ENCODE data around the gene RPS3A. TPM values are rescaled to one million over a fixed set of nuclear protein-coding genes. Genes with fewer than 3 reads are reported as not detected.

The RPS3A gene
- total and polyA plus RNA-seq, 4 donors = 337 to 1,043 (median 588) TPM

GRCh38 chr4:151142758-151143157, 43.3 kb downstream of the RPS3A start:
- WGBS = 98% methylated on average over 1 of the region's 1 CpG
- Histone ChIP-seq H3K27ac (ENCODE audit: low read depth in 1 of 2, low read length in 2 of 2) (no peak overlapping the region), H3K36me3 (ENCODE audit: control insufficient read depth in 4 of 4, insufficient read depth in 3 of 4, low read depth in 1 of 4, low read length in 3 of 4) (peaks cover 2 to 26% (median 21%) of the 10 kb centered on the region in 4 donors)

More at GRCh38 chr4:151142758-151143157, 43.3 kb downstream of the RPS3A start:
- TF ChIP-seq EGR1 (IDR thresholded peaks at IDR 0.05; ENCODE audit: low read depth in 2 of 2) = no peak
- TF ChIP-seq HNF4A (conservative IDR thresholded peaks at IDR 0.05) = peak; percentile 25 to 49
- TF ChIP-seq REST (IDR thresholded peaks at IDR 0.05) = no peak
- TF ChIP-seq MAX (IDR thresholded peaks at IDR 0.05) = no peak
- no peak for TF ChIP-seq NR2F2 (IDR thresholded peaks at IDR 0.05)
- no peak for TF ChIP-seq GABPA (IDR thresholded peaks at IDR 0.05 in 1 of 2, conservative IDR thresholded peaks at IDR 0.05 in 1 of 2)
- no peak for TF ChIP-seq HNF4G (IDR thresholded peaks at IDR 0.05)
- TF ChIP-seq FOXA1 (IDR thresholded peaks at IDR 0.05) = no peak
- TF ChIP-seq CTCF (IDR thresholded peaks at IDR 0.05; ENCODE audit: low read depth, low read length, missing input control) = no peak
- no peak for TF ChIP-seq RAD21 (IDR thresholded peaks at IDR 0.05)
- no peak for TF ChIP-seq RXRA (IDR thresholded peaks at IDR 0.05)
- TF ChIP-seq ATF3 (IDR thresholded peaks at IDR 0.05) = no peak
- TF ChIP-seq JUND (IDR thresholded peaks at IDR 0.05) = no peak
- TF ChIP-seq ZBTB33 (IDR thresholded peaks at IDR 0.05) = no peak
- peak; percentile 6 for TF ChIP-seq SP1 (IDR thresholded peaks at IDR 0.05)
- TF ChIP-seq YY1 (IDR thresholded peaks at IDR 0.05) = no peak
- TF ChIP-seq FOXA2 (IDR thresholded peaks at IDR 0.05) = no peak
- Histone ChIP-seq H3K4me3 (ENCODE audit: low read depth in 1 of 3, low read length in 3 of 3) (no peak overlapping the region), H3K4me1 (ENCODE audit: control insufficient read depth in 4 of 4, insufficient read depth in 4 of 4, low read length in 3 of 4) (peaks cover 0 to 4% (median 0%) of the 10 kb centered on the region in 4 donors), H3K27me3 (ENCODE audit: control insufficient read depth in 4 of 4, insufficient read depth in 4 of 4, low read length in 3 of 4) (no peaks in the 10 kb centered on the region), H3K9ac (ENCODE audit: low read depth in 1 of 2, low read length in 2 of 2) (no peak overlapping the region), H3K9me3 (ENCODE audit: control insufficient read depth in 4 of 4, low read length in 3 of 4) (no peaks in the 10 kb centered on the region)
- DNase-seq (ENCODE audit: low spot score) = no peak
